Progenitor cell of endocrine pancreas (in vitro differentiated cells): Measurements from ENCODE around the gene POLR1H. TPM values are rescaled to one million over a fixed set of nuclear protein-coding genes. Genes with fewer than 3 reads are reported as not detected.
A peak's percentile ranks its signal among the peaks of the same experiment; 100 is the strongest.

ENCODE experiments used
- DNase-seq: peaks from one replicate; pipeline ENCODE4 v3.0.0; 2021; ENCODE audit warnings: low spot score; ENCODE audit not compliant: unreplicated experiment
- H3K27ac Mint-ChIP-seq: 2 replicates; pipeline ENCODE4 v1.8.0; 2021; ENCODE audit warnings: mild to moderate bottlenecking, moderate library complexity, mixed read lengths
- H3K27me3 Mint-ChIP-seq: 2 replicates; pipeline ENCODE4 v1.8.0; 2021; ENCODE audit warnings: mixed read lengths
- H3K36me3 Mint-ChIP-seq: 2 replicates; pipeline ENCODE4 v1.8.0; 2022; ENCODE audit warnings: mixed read lengths; ENCODE audit not compliant: insufficient read depth
- H3K4me1 Mint-ChIP-seq: 2 replicates; pipeline ENCODE4 v1.8.0; 2021; ENCODE audit warnings: low read depth, mixed read lengths
- H3K4me3 Mint-ChIP-seq: 2 replicates; pipeline ENCODE4 v1.8.0; 2021; ENCODE audit warnings: low read depth, mild to moderate bottlenecking, moderate library complexity, mixed read lengths
- H3K9me3 Mint-ChIP-seq: 2 replicates; pipeline ENCODE4 v1.8.0; 2021; ENCODE audit warnings: low read depth, mixed read lengths
- CTCF ChIP-seq: fragments of 200-600 bp; sonication (generic); IDR thresholded peaks from one replicate; pipeline ENCODE4 v1.5.0; 2021; ENCODE audit warnings: antibody characterized with exemption, mild to moderate bottlenecking; ENCODE audit not compliant: unreplicated experiment
- total RNA-seq: library from RNA; stranded (reverse); gene quantifications from 2 replicates; pipeline ENCODE4 v1.2.1, GENCODE V29; 2021

Gene POLR1H
- total RNA-seq, 1 donor from 2014 or later, result 27.3 TPM

- no peak for TF ChIP-seq CTCF
- Mint-ChIP-seq H3K36me3 (no peaks in the 10 kb centered on the region), H3K9me3 (no peaks in the 10 kb centered on the region), H3K4me1 (no peaks in the 10 kb centered on the region), H3K27me3 (no peaks in the 10 kb centered on the region), H3K4me3 (no peak overlapping the region), H3K27ac (no peak overlapping the region)
- no peak for DNase-seq
Measured at GRCh38 chr6:30044630-30045029, 16.4 kb upstream of the POLR1H start.

- Mint-ChIP-seq H3K4me3 (no peak overlapping the region), H3K4me1 (no peaks in the 10 kb centered on the region), H3K36me3 (no peaks in the 10 kb centered on the region), H3K27me3 (no peaks in the 10 kb centered on the region), H3K27ac (no peak overlapping the region), H3K9me3 (no peaks in the 10 kb centered on the region)
- no peak for TF ChIP-seq CTCF
- no peak for DNase-seq
Measured at GRCh38 chr6:30047220-30047619, 13.8 kb upstream of the POLR1H start.

GRCh38 chr6:30053682-30054081 lies 7.4 kb upstream of the POLR1H start:
- H3K36me3 Mint-ChIP-seq, result peaks cover 3% of the 10 kb centered on the region
- H3K9me3 Mint-ChIP-seq, result no peaks in the 10 kb centered on the region
- no peak for DNase-seq
- H3K27ac Mint-ChIP-seq, result no peak overlapping the region
- TF ChIP-seq CTCF, result no peak
- no peak overlapping the region for H3K4me3 Mint-ChIP-seq
- no peaks in the 10 kb centered on the region for H3K27me3 Mint-ChIP-seq
- no peaks in the 10 kb centered on the region for H3K4me1 Mint-ChIP-seq

- no peak for TF ChIP-seq CTCF
- no peak overlapping the region for H3K27ac Mint-ChIP-seq
- DNase-seq, result no peak
- H3K27me3 Mint-ChIP-seq, result no peaks in the 10 kb centered on the region
- peaks cover 3% of the 10 kb centered on the region for H3K36me3 Mint-ChIP-seq
- no peak overlapping the region for H3K4me3 Mint-ChIP-seq
- peaks cover 7% of the 10 kb centered on the region for H3K4me1 Mint-ChIP-seq
- no peaks in the 10 kb centered on the region for H3K9me3 Mint-ChIP-seq
Measured at GRCh38 chr6:30055513-30055912, 5.6 kb upstream of the POLR1H start.

- TF ChIP-seq CTCF, result no peak
- peak overlapping the region; percentile 90 for H3K4me3 Mint-ChIP-seq
- no peaks in the 10 kb centered on the region for H3K9me3 Mint-ChIP-seq
- no peaks in the 10 kb centered on the region for H3K27me3 Mint-ChIP-seq
- H3K36me3 Mint-ChIP-seq, result peaks cover 6% of the 10 kb centered on the region
- no peak for DNase-seq
- H3K4me1 Mint-ChIP-seq, result peaks cover 17% of the 10 kb centered on the region
- H3K27ac Mint-ChIP-seq, result peak overlapping the region; percentile 96
Measured at GRCh38 chr6:30060606-30061091, 416 bp upstream of the POLR1H start.
